NCI-H1436 (cell line): ENCODE data around the gene ATN1.

ENCODE experiments used
- DNase-seq: peaks from one replicate; lab custom pipeline; 2025; lab: John Stamatoyannopoulos, UW

Gene ATN1

DNA sequence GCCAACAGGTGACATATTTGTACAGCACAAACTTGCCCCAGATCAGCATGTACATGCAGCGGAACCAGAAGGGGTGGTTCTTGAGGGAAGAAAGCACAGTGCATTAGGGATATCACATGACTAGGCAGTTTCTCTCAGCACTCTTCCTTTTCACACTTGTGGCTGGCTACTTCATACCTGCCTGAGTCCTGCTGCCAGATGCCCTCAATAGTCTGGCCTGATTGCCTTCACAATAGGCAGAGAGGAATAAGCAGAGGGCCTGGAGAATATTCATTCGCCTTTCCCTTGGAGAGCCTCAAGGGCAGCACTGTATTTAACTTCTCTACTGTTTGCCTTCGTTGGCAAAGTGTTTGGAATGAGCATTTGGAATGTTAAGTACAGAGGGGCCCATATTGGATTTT, 50.9 kb downstream of the ATN1 start:
- DNase-seq, result no peak

DNA sequence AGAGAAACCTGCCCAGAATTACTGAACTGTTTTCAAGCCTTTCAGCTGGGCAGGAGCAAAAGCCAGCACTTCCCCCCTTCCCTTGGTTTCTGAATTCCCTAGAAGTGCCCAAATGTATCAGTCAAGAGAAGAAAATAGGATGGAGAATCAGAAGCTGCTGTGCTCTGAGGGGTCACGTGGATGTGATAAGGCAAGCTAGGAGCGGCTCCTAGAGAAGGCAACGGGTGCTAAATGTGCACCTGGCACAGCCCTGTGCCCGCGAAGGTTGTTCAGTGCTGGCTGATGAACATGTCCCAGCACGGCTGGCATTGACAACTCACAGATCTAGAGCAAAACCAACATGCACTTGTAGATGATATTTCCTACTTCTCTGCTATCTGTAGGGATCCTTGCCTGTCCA, 51.3 kb downstream of the ATN1 start:
- DNase-seq, result no peak

DNA sequence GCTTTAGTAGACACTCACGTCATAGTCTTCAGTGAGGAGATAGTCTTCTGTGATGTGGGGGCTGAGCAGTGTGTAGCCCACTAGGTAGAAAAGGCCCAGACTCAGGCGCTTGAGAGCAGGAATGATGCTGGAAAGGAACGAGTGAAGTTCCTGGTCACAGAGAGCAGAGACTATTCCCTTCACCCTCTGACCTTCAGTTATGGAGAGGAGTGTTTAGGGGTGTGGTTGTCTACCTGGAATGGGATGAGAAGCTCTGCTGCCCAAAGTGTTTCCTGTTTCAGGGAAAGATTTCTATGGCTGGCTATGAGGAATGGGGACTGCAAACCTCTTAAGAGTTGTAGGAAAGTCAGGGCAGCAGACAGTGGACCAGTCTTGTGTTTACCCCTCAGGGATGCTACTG, 51.7 kb downstream of the ATN1 start:
- DNase-seq, result no peak

DNA sequence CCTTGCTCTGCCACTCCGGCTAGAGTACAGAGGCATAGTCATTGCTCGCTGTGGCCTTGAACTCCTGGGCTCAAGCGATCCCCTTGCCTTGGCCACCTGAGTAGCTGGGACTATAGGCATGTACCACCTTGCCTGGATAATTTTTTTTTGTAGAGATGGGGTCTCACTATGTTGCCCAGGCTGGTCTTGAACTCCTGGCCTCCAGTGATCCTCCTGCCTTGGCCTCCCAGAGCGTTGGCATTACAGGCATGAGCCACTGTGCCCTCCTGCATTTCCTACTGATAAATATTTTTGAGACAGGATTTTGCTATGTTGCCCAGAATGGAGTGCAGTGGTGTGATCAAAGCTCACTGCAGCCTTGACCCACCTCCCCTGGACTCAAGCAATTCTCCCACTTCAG, 52.3 kb downstream of the ATN1 start:
- DNase-seq, result no peak

DNA sequence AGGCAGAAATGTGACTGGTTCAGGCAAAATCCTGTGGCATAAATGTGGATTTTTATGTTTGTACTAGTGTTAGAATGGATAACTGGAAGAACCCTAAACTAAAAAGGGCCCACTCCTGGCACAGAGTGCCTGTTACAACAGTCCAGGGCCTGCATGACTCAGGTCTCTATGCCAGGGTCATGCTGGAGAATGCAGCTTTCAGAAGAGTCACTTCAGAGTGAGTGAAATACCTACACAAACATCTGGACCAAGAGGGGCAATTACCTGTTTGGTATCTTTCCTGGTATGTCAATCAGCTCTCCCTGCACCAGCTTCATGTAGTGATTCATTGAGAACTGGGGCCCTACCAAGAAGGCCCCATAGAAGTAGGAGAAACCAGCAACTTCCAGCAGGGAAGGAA, 53.0 kb downstream of the ATN1 start:
- no peak for DNase-seq

DNA sequence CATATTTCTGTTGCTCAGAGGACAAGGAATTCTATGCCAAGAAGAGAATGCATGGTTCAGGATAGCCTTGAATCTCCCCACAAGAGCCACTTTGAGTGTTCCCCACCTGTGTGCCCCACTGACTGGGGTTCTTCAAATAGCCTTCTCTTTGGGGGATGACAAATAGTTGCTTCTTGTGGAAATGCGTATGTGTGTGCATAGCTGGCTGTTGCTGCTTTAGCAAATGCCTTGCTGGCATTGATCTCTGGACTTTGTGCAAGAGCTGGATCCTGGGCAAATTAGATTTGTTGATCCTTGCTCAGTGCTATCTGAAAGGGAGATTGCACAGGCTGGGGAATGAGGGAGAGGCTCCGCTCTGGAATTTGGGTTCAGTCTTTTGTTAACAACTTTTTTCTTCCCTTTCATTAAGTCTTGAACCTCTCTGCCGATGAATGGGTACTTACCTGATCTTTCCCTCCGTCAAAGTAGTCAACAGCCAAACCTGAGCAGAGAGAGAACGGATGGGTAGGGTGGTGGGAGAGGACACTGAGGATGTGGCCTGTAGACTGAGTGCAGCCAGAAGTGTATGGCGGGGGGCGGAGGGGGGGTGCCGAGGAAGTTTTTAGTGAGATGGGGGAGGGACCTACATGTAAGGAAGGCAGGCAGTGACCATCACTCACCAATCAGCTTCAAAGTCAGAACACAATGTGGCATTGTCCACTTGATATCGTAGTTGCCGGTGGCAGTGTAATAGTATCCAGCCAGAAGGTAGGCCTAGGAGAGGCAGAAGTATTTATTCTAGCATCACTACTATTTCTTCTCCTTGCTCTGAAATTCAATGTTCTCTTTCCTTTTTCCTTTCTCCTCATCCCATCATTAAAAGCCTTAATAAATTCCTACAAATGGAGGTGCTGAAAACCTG, 53.6 kb downstream of the ATN1 start:
- DNase-seq, result no peak

DNA sequence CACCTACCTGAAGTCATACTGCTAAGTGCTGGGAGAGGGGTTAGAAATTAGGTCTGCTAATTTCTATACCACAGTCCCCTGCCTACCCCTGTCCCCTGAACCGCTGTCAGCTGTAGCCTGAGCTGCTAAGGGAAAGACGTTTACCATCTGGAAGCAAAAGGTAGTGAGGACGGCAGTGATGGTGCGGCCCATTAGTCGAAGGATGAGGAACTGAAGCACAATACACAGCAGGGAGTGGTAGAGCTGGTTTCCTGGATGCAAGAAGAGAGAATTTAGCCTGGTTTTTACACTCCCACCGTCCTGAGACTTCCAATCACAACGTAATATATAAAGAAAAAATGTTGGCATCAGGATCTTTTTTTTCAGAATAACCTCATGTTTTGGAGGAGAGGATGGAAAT, 54.8 kb downstream of the ATN1 start:
- no peak for DNase-seq

DNA sequence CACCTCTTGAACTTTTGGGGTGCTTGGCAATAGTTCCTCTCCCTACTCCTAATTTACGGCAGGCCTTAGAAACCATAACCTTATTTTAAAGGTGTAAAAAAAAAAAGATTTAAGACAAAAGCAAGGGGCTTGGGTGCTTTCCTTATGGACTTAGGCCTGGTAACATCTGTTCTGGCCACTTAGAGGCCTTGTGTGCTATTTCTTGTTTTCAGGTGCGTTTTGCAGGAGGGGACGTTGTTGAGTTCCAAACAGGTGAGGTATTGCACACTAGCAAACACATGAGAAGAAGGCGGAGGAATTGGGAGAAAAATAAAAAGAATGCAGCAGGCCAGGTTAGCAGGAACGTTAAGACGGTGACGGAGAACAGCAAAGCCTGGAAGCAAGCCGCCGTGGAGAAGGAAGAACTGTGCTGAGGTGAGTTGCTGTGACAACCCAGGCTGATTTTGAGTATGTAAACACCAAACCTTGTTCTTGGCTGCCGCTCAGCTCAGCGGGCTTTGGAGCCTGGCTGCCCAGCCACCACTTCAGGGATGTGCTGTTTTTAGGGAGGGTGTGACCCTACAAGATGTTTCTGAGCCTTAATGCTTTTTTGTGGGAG, 60.3 kb downstream of the ATN1 start:
- no peak for DNase-seq
